Transverse colon (tissue), 4 donors: ENCODE measurements around the gene SLFNL1.

ENCODE experiments used
- POLR2A ChIP-seq: fragments of 450-650 bp; IDR thresholded peaks from one replicate; pipeline ENCODE4 v1.6.1; 2016; ENCODE audit warnings: antibody characterized with exemption, mild to moderate bottlenecking, moderate library complexity
- POLR2AphosphoS5 ChIP-seq, 3 donors: sonication (generic); formaldehyde crosslinking; IDR thresholded peaks; one replicate each; pipeline ENCODE4 v1.6.1; 2016; ENCODE audit warnings: antibody characterized with exemption in 3 of 3
- TF ChIP-seq, protein P1 (sequence below), 5 experiments: fragments of 200-600 bp in 3 of 5; fragments of 450-650 bp in 2 of 5; sonication (generic) in 3 of 5; IDR thresholded peaks; 1 replicate in 2 of 5; 2 replicates in 3 of 5; pipeline ENCODE4 v1.5.1; 2016 to 2017; ENCODE audit warnings: antibody characterized with exemption in 5 of 5, inconsistent platforms in 3 of 5, mild to moderate bottlenecking in 2 of 5, moderate library complexity in 1 of 5

DNA sequence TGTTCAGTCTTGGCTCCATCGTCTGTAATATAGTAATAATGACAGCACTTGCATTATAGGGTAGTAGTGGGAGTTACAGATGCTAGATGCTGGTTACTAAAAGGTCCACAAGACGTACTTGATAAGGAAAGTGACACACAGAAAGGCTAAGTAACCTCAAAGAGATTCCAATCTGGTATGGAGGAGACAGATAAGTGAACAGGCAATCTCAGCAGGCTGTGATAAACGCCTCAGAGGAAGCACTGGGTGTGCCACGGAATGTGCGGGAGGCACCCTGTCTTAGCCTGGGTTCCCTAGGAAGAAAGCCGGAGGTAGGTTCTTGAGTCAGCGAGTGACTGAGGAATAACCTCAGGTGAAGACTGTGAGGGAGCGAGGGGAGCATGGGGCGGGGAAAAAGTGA lies 46.6 kb downstream of the SLFNL1 start:
- TF ChIP-seq POLR2A (no peak), POLR2AphosphoS5 (IDR thresholded peaks at IDR 0.05) (no peak)
- TF ChIP-seq, protein P1, sequence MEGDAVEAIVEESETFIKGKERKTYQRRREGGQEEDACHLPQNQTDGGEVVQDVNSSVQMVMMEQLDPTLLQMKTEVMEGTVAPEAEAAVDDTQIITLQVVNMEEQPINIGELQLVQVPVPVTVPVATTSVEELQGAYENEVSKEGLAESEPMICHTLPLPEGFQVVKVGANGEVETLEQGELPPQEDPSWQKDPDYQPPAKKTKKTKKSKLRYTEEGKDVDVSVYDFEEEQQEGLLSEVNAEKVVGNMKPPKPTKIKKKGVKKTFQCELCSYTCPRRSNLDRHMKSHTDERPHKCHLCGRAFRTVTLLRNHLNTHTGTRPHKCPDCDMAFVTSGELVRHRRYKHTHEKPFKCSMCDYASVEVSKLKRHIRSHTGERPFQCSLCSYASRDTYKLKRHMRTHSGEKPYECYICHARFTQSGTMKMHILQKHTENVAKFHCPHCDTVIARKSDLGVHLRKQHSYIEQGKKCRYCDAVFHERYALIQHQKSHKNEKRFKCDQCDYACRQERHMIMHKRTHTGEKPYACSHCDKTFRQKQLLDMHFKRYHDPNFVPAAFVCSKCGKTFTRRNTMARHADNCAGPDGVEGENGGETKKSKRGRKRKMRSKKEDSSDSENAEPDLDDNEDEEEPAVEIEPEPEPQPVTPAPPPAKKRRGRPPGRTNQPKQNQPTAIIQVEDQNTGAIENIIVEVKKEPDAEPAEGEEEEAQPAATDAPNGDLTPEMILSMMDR (IDR thresholded peaks at IDR 0.05) = no peak
